Neural progenitor cell (in vitro differentiated cells): ENCODE results near the gene HOXC4.

Source experiments
- CTCF ChIP-seq: fragments of 200-600 bp; sonication (generic); IDR thresholded peaks from 2 replicates; pipeline ENCODE4 v1.5.1; 2017; ENCODE audit warnings: antibody characterized with exemption, mild to moderate bottlenecking
- EZH2 ChIP-seq: fragments of 200-600 bp; sonication (generic); IDR thresholded peaks from 2 replicates; pipeline ENCODE4 v1.6.1; 2017; ENCODE audit warnings: antibody characterized with exemption, mild to moderate bottlenecking, moderate library complexity
- EZH2phosphoT487 ChIP-seq: fragments of 200-600 bp; sonication (generic); IDR thresholded peaks from 2 replicates; pipeline ENCODE4 v1.6.1; 2017; ENCODE audit warnings: antibody characterized with exemption

GRCh38 chr12:54051026-54051842 lies 2.4 kb upstream of the HOXC4 start:
- no peak for TF ChIP-seq CTCF
- TF ChIP-seq EZH2 = no peak
- no peak for TF ChIP-seq EZH2phosphoT487
